AG10803 (cell line): ENCODE measurements around the gene S1PR3.

ENCODE experiments used
- DNase-seq: peaks from one replicate; pipeline ENCODE4 v3.0.0; 2010; ENCODE audit warnings: low read depth
- H3K4me3 ChIP-seq: 2 replicates; pipeline ENCODE4 v1.5.1; 2011; ENCODE audit warnings: mild to moderate bottlenecking, low read length, control low read depth
- CTCF ChIP-seq: conservative IDR thresholded peaks from 2 replicates; pipeline ENCODE4 v1.5.1; 2011; ENCODE audit warnings: mild to moderate bottlenecking, low read length, control low read depth, inconsistent platforms

Gene S1PR3

DNA sequence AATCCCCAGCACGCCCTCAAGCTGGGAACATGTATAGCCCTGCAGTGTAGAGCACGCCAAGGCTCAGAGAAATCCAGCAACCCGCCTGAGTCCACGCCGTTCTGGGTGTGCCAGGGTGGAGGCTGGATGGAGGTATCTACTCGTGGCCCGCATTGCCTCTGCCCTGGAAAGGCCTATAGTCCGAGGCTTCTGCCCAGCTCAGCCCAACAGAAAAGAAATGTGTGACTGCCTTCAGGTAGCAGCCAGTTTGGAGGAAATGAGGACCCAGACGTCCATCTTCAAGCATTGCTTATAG, 18.2 kb downstream of the S1PR3 start:
- DNase-seq, result no peak
- H3K4me3 ChIP-seq, result no peak overlapping the region
- TF ChIP-seq CTCF, result no peak

DNA sequence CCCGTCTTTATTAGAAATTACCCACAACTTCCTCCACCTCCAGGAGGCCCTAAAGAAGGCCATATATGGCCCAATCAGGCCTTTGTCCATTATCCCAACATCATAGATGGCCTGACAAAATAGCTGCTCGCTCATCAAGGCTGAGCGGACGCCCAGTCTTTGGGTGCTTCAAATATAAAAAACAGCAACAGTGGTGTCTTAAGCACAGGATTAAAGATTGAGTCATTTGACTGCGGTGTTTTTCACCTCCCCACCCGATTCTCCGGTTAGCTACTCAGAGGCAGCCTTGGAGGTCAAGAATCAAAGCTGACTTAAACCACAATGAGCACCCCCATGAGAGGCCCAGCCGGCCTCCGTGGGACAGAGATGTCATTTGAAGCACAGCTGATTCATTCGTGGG, 18.8 kb downstream of the S1PR3 start:
- no peak for DNase-seq
- no peak overlapping the region for H3K4me3 ChIP-seq
- TF ChIP-seq CTCF, result no peak

GRCh38 chr9:89010526-89011111, 19.4 kb downstream of the S1PR3 start:
- DNase-seq, result no peak
- H3K4me3 ChIP-seq, result no peak overlapping the region
- no peak for TF ChIP-seq CTCF

DNA sequence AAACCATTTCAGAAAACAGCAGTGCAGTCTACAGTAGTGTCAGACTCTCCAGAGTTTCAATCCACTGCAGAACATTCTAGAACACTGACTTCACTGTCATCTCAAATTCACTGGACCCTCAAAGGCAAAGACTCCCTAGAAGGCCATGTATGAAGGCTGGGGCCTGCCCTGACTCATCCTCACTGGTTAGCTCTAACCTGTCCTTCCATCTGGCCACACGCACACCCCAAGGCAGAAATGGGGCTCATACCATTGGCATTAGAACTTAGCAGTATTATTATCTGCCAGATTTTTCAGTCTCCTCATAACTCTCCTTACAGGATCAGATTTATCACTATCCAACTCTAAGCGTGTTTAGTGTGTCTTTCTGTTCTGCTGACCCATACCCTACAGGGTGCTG, 20.4 kb downstream of the S1PR3 start:
- TF ChIP-seq CTCF, result no peak
- DNase-seq, result no peak
- H3K4me3 ChIP-seq, result no peak overlapping the region

- H3K4me3 ChIP-seq, result no peak overlapping the region
- DNase-seq, result no peak
- TF ChIP-seq CTCF, result no peak
Observed at GRCh38 chr9:89012294-89013042, 21.2 kb downstream of the S1PR3 start.

DNA sequence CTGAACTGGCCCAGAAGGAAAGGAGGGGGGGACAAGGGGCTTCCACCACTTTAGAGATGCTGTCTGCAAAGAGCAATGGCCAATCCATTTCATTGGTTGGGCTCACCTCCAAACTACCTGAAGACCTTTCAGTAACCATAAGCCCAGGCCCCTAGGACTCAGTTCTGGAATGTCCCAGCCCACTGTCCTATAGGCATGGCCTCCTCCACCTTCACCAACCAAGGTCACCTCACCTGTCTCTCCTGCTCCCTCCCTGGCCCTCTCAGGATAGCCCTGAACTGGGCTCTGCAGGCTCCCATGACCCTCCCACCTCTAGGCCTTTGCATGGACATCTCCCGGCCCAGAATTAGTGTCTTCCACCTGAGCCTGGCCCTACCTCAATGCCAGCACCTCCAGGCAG, 22.4 kb downstream of the S1PR3 start:
- DNase-seq, result no peak
- TF ChIP-seq CTCF, result no peak
- no peak overlapping the region for H3K4me3 ChIP-seq

GRCh38 chr9:89014153-89014552, 22.9 kb downstream of the S1PR3 start:
- TF ChIP-seq CTCF, result no peak

More at GRCh38 chr9:89014153-89014552, 22.9 kb downstream of the S1PR3 start:
- H3K4me3 ChIP-seq, result no peak overlapping the region
- no peak for DNase-seq
